HEK293 (cell line): ENCODE data around the gene CBX5.

Experiments used
- CTCF ChIA-PET: fragments of 350-600 bp; formaldehyde crosslinking; extraction: SDS; loops from one replicate; lab custom pipeline; 2021; ENCODE audit warnings: antibody characterized with exemption; lab: Yijun Ruan, JAX
- POLR2A ChIA-PET: fragments of 300-600 bp; formaldehyde crosslinking; extraction: SDS; loops from one replicate; lab custom pipeline; 2020; ENCODE audit warnings: antibody characterized with exemption, inconsistent platforms; lab: Yijun Ruan, JAX
- H3K27ac ChIP-seq: fragments of 200-500 bp; sonication (Bioruptor generic); 2 replicates; pipeline ENCODE4 v1.5.1; 2014; ENCODE audit warnings: low read depth, low read length, control low read depth, inconsistent platforms; ENCODE audit errors: extremely low read depth
- H3K36me3 ChIP-seq, 2 experiments: fragments of 200-500 bp in 1 of 2; sonication (Bioruptor generic) in 1 of 2; 1 replicate in 1 of 2; 2 replicates in 1 of 2; pipeline ENCODE4 v1.5.1; 2014 to 2017; ENCODE audit warnings: inconsistent platforms in 2 of 2, low read length in 2 of 2; ENCODE audit not compliant: control insufficient read depth in 2 of 2, insufficient read depth in 1 of 2
- H3K4me1 ChIP-seq: fragments of 200-500 bp; sonication (Bioruptor generic); 2 replicates; pipeline ENCODE4 v1.5.1; 2014; ENCODE audit warnings: mild to moderate bottlenecking, low read length, inconsistent platforms; ENCODE audit not compliant: control insufficient read depth, insufficient read depth
- H3K4me3 ChIP-seq: 2 replicates; pipeline ENCODE4 v1.5.1; 2011; ENCODE audit warnings: low read depth, mild to moderate bottlenecking, control low read depth, low read length, moderate library complexity
- H3K9me3 ChIP-seq: fragments of 200-500 bp; sonication (Bioruptor generic); 2 replicates; pipeline ENCODE4 v1.5.1; 2014; ENCODE audit warnings: low read depth, low read length, inconsistent platforms; ENCODE audit not compliant: control insufficient read depth, insufficient read depth
- EGR2 ChIP-seq: fragments of 450-650 bp; formaldehyde crosslinking; IDR thresholded peaks from 2 replicates; pipeline ENCODE4 v1.5.1; 2016; ENCODE audit warnings: low read depth, missing biosample characterization, missing genetic modification characterization
- GLI4 ChIP-seq: fragments of 450-650 bp; formaldehyde crosslinking; IDR thresholded peaks from 2 replicates; pipeline ENCODE4 v1.5.1; 2016; ENCODE audit warnings: missing biosample characterization, missing genetic modification characterization
- HOXA7 ChIP-seq: sonication (generic); formaldehyde crosslinking; IDR thresholded peaks from 2 replicates; pipeline ENCODE4 v1.8.1; 2022; ENCODE audit warnings: missing genetic modification reagents, borderline replicate concordance
- IKZF3 ChIP-seq: fragments of 450-650 bp; IDR thresholded peaks from 2 replicates; pipeline ENCODE4 v1.5.0; 2018; ENCODE audit warnings: missing biosample characterization, mild to moderate bottlenecking, missing genetic modification characterization, moderate library complexity
- INSM2 ChIP-seq: fragments of 450-650 bp; formaldehyde crosslinking; IDR thresholded peaks from 2 replicates; pipeline ENCODE4 v1.5.1; 2016; ENCODE audit warnings: missing biosample characterization, missing genetic modification characterization
- SP7 ChIP-seq: fragments of 450-650 bp; formaldehyde crosslinking; IDR thresholded peaks from 2 replicates; pipeline ENCODE4 v1.5.1; 2016; ENCODE audit warnings: missing biosample characterization, missing genetic modification characterization
- TCF7L2 ChIP-seq: IDR thresholded peaks from 2 replicates; pipeline ENCODE4 v1.6.1; 2011; ENCODE audit warnings: low read depth, mild to moderate bottlenecking, inconsistent platforms, low read length, moderate library complexity, borderline replicate concordance
- ZFP3 ChIP-seq: fragments of 450-650 bp; formaldehyde crosslinking; IDR thresholded peaks from 2 replicates; pipeline ENCODE4 v1.5.1; 2016; ENCODE audit warnings: low read depth, missing biosample characterization, missing genetic modification characterization
- ZNF132 ChIP-seq: fragments of 450-650 bp; formaldehyde crosslinking; IDR thresholded peaks from 2 replicates; pipeline ENCODE4 v1.5.1; 2017; ENCODE audit warnings: missing biosample characterization, missing genetic modification characterization, borderline replicate concordance
- ZNF138 ChIP-seq: fragments of 450-650 bp; formaldehyde crosslinking; IDR thresholded peaks from 2 replicates; pipeline ENCODE4 v1.5.1; 2016; ENCODE audit warnings: missing biosample characterization, missing genetic modification characterization, borderline replicate concordance
- ZNF214 ChIP-seq: fragments of 450-650 bp; formaldehyde crosslinking; IDR thresholded peaks from 2 replicates; pipeline ENCODE4 v1.5.1; 2017; ENCODE audit warnings: missing biosample characterization, mild to moderate bottlenecking, missing genetic modification characterization, borderline replicate concordance
- ZNF23 ChIP-seq: fragments of 450-650 bp; formaldehyde crosslinking; IDR thresholded peaks from 2 replicates; pipeline ENCODE4 v1.5.1; 2016; ENCODE audit warnings: missing biosample characterization, missing genetic modification characterization, borderline replicate concordance
- ZNF341 ChIP-seq: fragments of 450-650 bp; formaldehyde crosslinking; IDR thresholded peaks from 2 replicates; pipeline ENCODE4; 2016; ENCODE audit warnings: low read depth, missing biosample characterization, missing genetic modification characterization
- ZNF366 ChIP-seq: fragments of 450-650 bp; formaldehyde crosslinking; conservative IDR thresholded peaks from 2 replicates; pipeline ENCODE4 v1.5.1; 2016; ENCODE audit warnings: missing biosample characterization, missing genetic modification characterization
- ZNF394 ChIP-seq: fragments of 450-650 bp; formaldehyde crosslinking; IDR thresholded peaks from 2 replicates; pipeline ENCODE4 v1.5.1; 2016; ENCODE audit warnings: missing biosample characterization, missing genetic modification characterization, mild to moderate bottlenecking, moderate library complexity, borderline replicate concordance
- ZNF404 ChIP-seq: fragments of 450-650 bp; formaldehyde crosslinking; IDR thresholded peaks from 2 replicates; pipeline ENCODE4 v1.5.1; 2017; ENCODE audit warnings: missing biosample characterization, missing genetic modification characterization
- ZNF488 ChIP-seq: fragments of 450-650 bp; formaldehyde crosslinking; IDR thresholded peaks from 2 replicates; pipeline ENCODE4 v1.5.1; 2016; ENCODE audit warnings: missing biosample characterization, missing genetic modification characterization
- ZNF529 ChIP-seq: fragments of 450-650 bp; formaldehyde crosslinking; IDR thresholded peaks from 2 replicates; pipeline ENCODE4 v1.5.1; 2017; ENCODE audit warnings: missing genetic modification characterization, missing biosample characterization; ENCODE audit not compliant: insufficient replicate concordance
- ZNF704 ChIP-seq: fragments of 450-650 bp; formaldehyde crosslinking; IDR thresholded peaks from 2 replicates; pipeline ENCODE4 v1.5.1; 2016; ENCODE audit warnings: missing biosample characterization, missing genetic modification characterization
- ZNF792 ChIP-seq: fragments of 450-650 bp; formaldehyde crosslinking; IDR thresholded peaks from 2 replicates; pipeline ENCODE4 v1.5.1; 2016; ENCODE audit warnings: missing biosample characterization, missing genetic modification characterization
- ZSCAN18 ChIP-seq: fragments of 450-650 bp; formaldehyde crosslinking; IDR thresholded peaks from 2 replicates; pipeline ENCODE4 v1.5.1; 2016; ENCODE audit warnings: missing biosample characterization, missing genetic modification characterization
- TF ChIP-seq, protein P1 (sequence below): fragments of 450-650 bp; formaldehyde crosslinking; IDR thresholded peaks from 2 replicates; pipeline ENCODE4 v1.5.1; 2016; ENCODE audit warnings: missing biosample characterization, missing genetic modification characterization
- TF ChIP-seq, protein P2 (sequence below): fragments of 450-650 bp; formaldehyde crosslinking; IDR thresholded peaks from 2 replicates; pipeline ENCODE4; 2016; ENCODE audit warnings: missing biosample characterization, missing genetic modification characterization

The CBX5 gene

GRCh38 chr12:54199034-54199433 lies 80.9 kb downstream of the CBX5 start:
- ChIA-PET POLR2A (interaction anchor here (0.8 to 1.6 kb wide), 3 partner anchors 167 to 199 kb away, joined by 3 to 4 read pairs (median 4); partner anchors contain the start of genes HOXC5 and HOXC9), CTCF (interaction anchor here (0.5 to 7.5 kb wide), 11 partner anchors 8 to 452 kb away, joined by 3 to 78 read pairs (median 9); partner anchors contain the start of genes HOXC10, HOXC5 and SMUG1)
- Histone ChIP-seq H3K4me3 (no peak overlapping the region), H3K36me3 (no peaks in the 10 kb centered on the region), H3K9me3 (no peaks in the 10 kb centered on the region), H3K4me1 (peaks cover 18% of the 10 kb centered on the region), H3K27ac (no peak overlapping the region)
- TF ChIP-seq ZNF529, result no peak
- TF ChIP-seq ZFP3 (tag by site-specific recombination), result peak; percentile 89
- TF ChIP-seq, all 188 proteins: peak for 1

- CTCF ChIA-PET, result interaction anchor here (0.6 to 7.5 kb wide), 8 partner anchors 10 to 1064 kb away, joined by 3 to 55 read pairs (median 4); partner anchors contain the start of genes HOXC10 and HOXC5
- H3K4me1 ChIP-seq, result peaks cover 18% of the 10 kb centered on the region
- POLR2A ChIA-PET, result interaction anchor here (0.6 kb wide), 1 partner anchor 139 kb away, joined by 3 read pairs; no protein-coding TSS in a partner anchor
- H3K4me3 ChIP-seq, result no peak overlapping the region
- peak overlapping the region; percentile 32; the same call in 1 of the 2 replicates for H3K27ac ChIP-seq
- no peaks in the 10 kb centered on the region for H3K36me3 ChIP-seq
- no peaks in the 10 kb centered on the region for H3K9me3 ChIP-seq
- no peak for TF ChIP-seq ZNF792 (tag by site-specific recombination)
- TF ChIP-seq ZNF138, result no peak
- TF ChIP-seq, protein P1, sequence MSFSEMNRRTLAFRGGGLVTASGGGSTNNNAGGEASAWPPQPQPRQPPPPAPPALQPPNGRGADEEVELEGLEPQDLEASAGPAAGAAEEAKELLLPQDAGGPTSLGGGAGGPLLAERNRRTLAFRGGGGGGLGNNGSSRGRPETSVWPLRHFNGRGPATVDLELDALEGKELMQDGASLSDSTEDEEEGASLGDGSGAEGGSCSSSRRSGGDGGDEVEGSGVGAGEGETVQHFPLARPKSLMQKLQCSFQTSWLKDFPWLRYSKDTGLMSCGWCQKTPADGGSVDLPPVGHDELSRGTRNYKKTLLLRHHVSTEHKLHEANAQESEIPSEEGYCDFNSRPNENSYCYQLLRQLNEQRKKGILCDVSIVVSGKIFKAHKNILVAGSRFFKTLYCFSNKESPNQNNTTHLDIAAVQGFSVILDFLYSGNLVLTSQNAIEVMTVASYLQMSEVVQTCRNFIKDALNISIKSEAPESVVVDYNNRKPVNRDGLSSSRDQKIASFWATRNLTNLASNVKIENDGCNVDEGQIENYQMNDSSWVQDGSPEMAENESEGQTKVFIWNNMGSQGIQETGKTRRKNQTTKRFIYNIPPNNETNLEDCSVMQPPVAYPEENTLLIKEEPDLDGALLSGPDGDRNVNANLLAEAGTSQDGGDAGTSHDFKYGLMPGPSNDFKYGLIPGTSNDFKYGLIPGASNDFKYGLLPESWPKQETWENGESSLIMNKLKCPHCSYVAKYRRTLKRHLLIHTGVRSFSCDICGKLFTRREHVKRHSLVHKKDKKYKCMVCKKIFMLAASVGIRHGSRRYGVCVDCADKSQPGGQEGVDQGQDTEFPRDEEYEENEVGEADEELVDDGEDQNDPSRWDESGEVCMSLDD (tag by site-specific recombination), result no peak
- no peak for TF ChIP-seq ZNF404 (tag by site-specific recombination)
- peak; percentile 45; the same call in 1 of the 2 replicates for TF ChIP-seq EGR2 (tag by site-specific recombination)
- TF ChIP-seq ZNF341 (tag by site-specific recombination), result peak; percentile 91
- no peak for TF ChIP-seq ZNF704 (tag by site-specific recombination)
- no peak for TF ChIP-seq GLI4 (tag by site-specific recombination)
- no peak for TF ChIP-seq ZNF488 (tag by site-specific recombination)
- TF ChIP-seq ZNF214 (tag by site-specific recombination), result no peak
- TF ChIP-seq, protein P2, sequence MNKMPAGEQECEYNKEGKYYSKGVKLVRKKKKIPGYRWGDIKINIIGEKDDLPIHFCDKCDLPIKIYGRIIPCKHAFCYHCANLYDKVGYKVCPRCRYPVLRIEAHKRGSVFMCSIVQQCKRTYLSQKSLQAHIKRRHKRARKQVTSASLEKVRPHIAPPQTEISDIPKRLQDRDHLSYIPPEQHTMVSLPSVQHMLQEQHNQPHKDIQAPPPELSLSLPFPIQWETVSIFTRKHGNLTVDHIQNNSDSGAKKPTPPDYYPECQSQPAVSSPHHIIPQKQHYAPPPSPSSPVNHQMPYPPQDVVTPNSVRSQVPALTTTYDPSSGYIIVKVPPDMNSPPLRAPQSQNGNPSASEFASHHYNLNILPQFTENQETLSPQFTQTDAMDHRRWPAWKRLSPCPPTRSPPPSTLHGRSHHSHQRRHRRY (tag by site-specific recombination), result no peak
- TF ChIP-seq ZSCAN18, result no peak
- TF ChIP-seq ZNF366 (tag by site-specific recombination), result no peak
- peak; percentile 18; the same call in 1 of the 2 replicates for TF ChIP-seq SP7 (tag by site-specific recombination)
- no peak for TF ChIP-seq ZNF394 (tag by site-specific recombination)
- no peak for TF ChIP-seq INSM2 (tag by site-specific recombination)
- TF ChIP-seq ZNF132 (tag by site-specific recombination), result no peak
- TF ChIP-seq IKZF3 (tag by site-specific recombination), result peak; percentile 59; the same call in 1 of the 2 replicates
- TF ChIP-seq ZNF23, result no peak
- TF ChIP-seq TCF7L2, result no peak
- no peak for TF ChIP-seq HOXA7 (CRISPR knock-in tag)
Observed at GRCh38 chr12:54197431-54197909, 82.5 kb downstream of the CBX5 start.
